H9 (cell line): Measurements from ENCODE around the gene ESRP2. TPM values are rescaled to one million over a fixed set of nuclear protein-coding genes. Genes with fewer than 3 reads are reported as not detected.

Experiments
- DNase-seq: peaks from one replicate; pipeline ENCODE4 v3.0.0-alpha.2; 2017
- H2AFZ ChIP-seq: one replicate; pipeline ENCODE4 v1.6.1; 2013; ENCODE audit warnings: mild to moderate bottlenecking, low read length, control low read depth, moderate library complexity
- H2AK5ac ChIP-seq: 2 replicates; pipeline ENCODE4 v1.6.1; 2013; ENCODE audit warnings: low read length, control low read depth, mixed read lengths; ENCODE audit not compliant: insufficient read length
- H2BK120ac ChIP-seq: one replicate; pipeline ENCODE4 v1.6.1; 2013; ENCODE audit warnings: low read depth, mild to moderate bottlenecking, low read length, control low read depth, inconsistent platforms; ENCODE audit not compliant: poor library complexity, severe bottlenecking
- H2BK12ac ChIP-seq: 2 replicates; pipeline ENCODE4 v1.6.1; 2013; ENCODE audit warnings: low read length, control low read depth, mixed read lengths, low read depth; ENCODE audit not compliant: insufficient read length
- H2BK15ac ChIP-seq: 2 replicates; pipeline ENCODE4 v1.6.1; 2013; ENCODE audit warnings: low read depth, low read length, control low read depth
- H2BK20ac ChIP-seq: one replicate; pipeline ENCODE4 v1.6.1; 2013; ENCODE audit warnings: low read depth, mild to moderate bottlenecking, low read length, control low read depth, inconsistent platforms; ENCODE audit not compliant: poor library complexity, severe bottlenecking
- H2BK5ac ChIP-seq: 2 replicates; pipeline ENCODE4 v1.6.1; 2013; ENCODE audit warnings: low read length, control low read depth, mixed read lengths; ENCODE audit not compliant: insufficient read length
- H3K14ac ChIP-seq: 2 replicates; pipeline ENCODE4 v1.6.1; 2013; ENCODE audit warnings: low read length, control low read depth; ENCODE audit not compliant: insufficient read depth
- H3K18ac ChIP-seq: 2 replicates; pipeline ENCODE4 v1.6.1; 2013; ENCODE audit warnings: low read depth, mild to moderate bottlenecking, mixed read lengths, low read length, control low read depth; ENCODE audit not compliant: insufficient read length
- H3K23ac ChIP-seq: 2 replicates; pipeline ENCODE4 v1.6.1; 2013; ENCODE audit warnings: low read length, control low read depth, mixed read lengths, low read depth; ENCODE audit not compliant: insufficient read length
- H3K23me2 ChIP-seq: 2 replicates; pipeline ENCODE4 v1.6.1; 2013; ENCODE audit warnings: low read depth, mild to moderate bottlenecking, mixed read lengths, low read length, control low read depth; ENCODE audit not compliant: insufficient read length, poor library complexity, severe bottlenecking
- H3K27ac ChIP-seq: 2 replicates; pipeline ENCODE4 v1.5.1; 2013; ENCODE audit warnings: low read length, control low read depth, mixed read lengths, low read depth; ENCODE audit not compliant: insufficient read length
- H3K27me3 ChIP-seq: 2 replicates; pipeline ENCODE4 v1.6.1; 2013; ENCODE audit warnings: low read length, control low read depth, inconsistent platforms; ENCODE audit not compliant: insufficient read depth
- H3K4ac ChIP-seq: 2 replicates; pipeline ENCODE4 v1.6.1; 2013; ENCODE audit warnings: low read depth, mild to moderate bottlenecking, control low read depth, inconsistent platforms, low read length, moderate library complexity
- H3K4me1 ChIP-seq: 2 replicates; pipeline ENCODE4 v1.6.1; 2013; ENCODE audit warnings: low read length, control low read depth, inconsistent platforms; ENCODE audit not compliant: insufficient read depth
- H3K4me2 ChIP-seq: 2 replicates; pipeline ENCODE4 v1.6.1; 2013; ENCODE audit warnings: low read length, control low read depth, mixed read lengths; ENCODE audit not compliant: insufficient read length, insufficient read depth
- H3K56ac ChIP-seq: 2 replicates; pipeline ENCODE4 v1.6.1; 2013; ENCODE audit warnings: low read depth, mild to moderate bottlenecking, mixed read lengths, low read length, control low read depth; ENCODE audit not compliant: insufficient read length
- H3K79me1 ChIP-seq: 2 replicates; pipeline ENCODE4 v1.6.1; 2013; ENCODE audit warnings: low read depth, mild to moderate bottlenecking, moderate library complexity, low read length, control low read depth, inconsistent platforms; ENCODE audit not compliant: insufficient read depth, poor library complexity, severe bottlenecking
- H3K79me2 ChIP-seq: 2 replicates; pipeline ENCODE4 v1.6.1; 2013; ENCODE audit warnings: low read length, control low read depth, inconsistent platforms; ENCODE audit not compliant: insufficient read depth
- H3K9ac ChIP-seq: 2 replicates; pipeline ENCODE4 v1.6.1; 2013; ENCODE audit warnings: low read length, control low read depth, mixed read lengths; ENCODE audit not compliant: insufficient read length; ENCODE audit errors: extremely low read depth
- H3K9me3 ChIP-seq: one replicate; pipeline ENCODE4 v1.6.1; 2013; ENCODE audit warnings: low read depth, low read length, inconsistent platforms; ENCODE audit not compliant: control insufficient read depth
- H3T11ph ChIP-seq: one replicate; pipeline ENCODE4 v1.6.1; 2013; ENCODE audit warnings: mild to moderate bottlenecking, low read length, control low read depth, inconsistent platforms
- H4K20me1 ChIP-seq: one replicate; pipeline ENCODE4 v1.6.1; 2013; ENCODE audit not compliant: control insufficient read depth, insufficient read length, insufficient read depth
- H4K5ac ChIP-seq: 2 replicates; pipeline ENCODE4 v1.6.1; 2013; ENCODE audit warnings: low read depth, mild to moderate bottlenecking, mixed read lengths, low read length, control low read depth; ENCODE audit not compliant: insufficient read length
- H4K8ac ChIP-seq: replicated peaks from 2 replicates; pipeline ENCODE4 v1.6.1; 2013; ENCODE audit warnings: low read length, control low read depth, mixed read lengths, low read depth; ENCODE audit not compliant: insufficient read length
- H4K91ac ChIP-seq: 2 replicates; pipeline ENCODE4 v1.6.1; 2013; ENCODE audit warnings: low read depth, mild to moderate bottlenecking, moderate library complexity, mixed read lengths, low read length, control low read depth; ENCODE audit not compliant: insufficient read length
- H3K27ac Mint-ChIP-seq, 3 experiments: 2 replicates in 2 of 3; 3 replicates in 1 of 3; pipeline ENCODE4 v1.8.0; 2020 to 2021; ENCODE audit warnings: mixed read lengths in 3 of 3, mild to moderate bottlenecking in 1 of 3, moderate library complexity in 1 of 3
- H3K27me3 Mint-ChIP-seq: 2 replicates; pipeline ENCODE4 v1.8.0; 2021; ENCODE audit warnings: low read depth, mild to moderate bottlenecking, moderate library complexity, mixed read lengths
- H3K36me3 Mint-ChIP-seq, 3 experiments: 2 replicates in 2 of 3; 3 replicates in 1 of 3; pipeline ENCODE4 v1.8.0; 2020 to 2021; ENCODE audit warnings: low read depth in 3 of 3, mixed read lengths in 3 of 3; ENCODE audit not compliant: insufficient read depth in 1 of 3
- H3K4me1 Mint-ChIP-seq, 2 experiments: 2 replicates each; pipeline ENCODE4 v1.8.0; 2020; ENCODE audit warnings: mixed read lengths in 2 of 2
- H3K4me3 Mint-ChIP-seq, 2 experiments: 2 replicates in 1 of 2; 3 replicates in 1 of 2; pipeline ENCODE4 v1.8.0; 2020 to 2021; ENCODE audit warnings: mild to moderate bottlenecking in 2 of 2, mixed read lengths in 2 of 2, moderate library complexity in 1 of 2
- H3K9me3 Mint-ChIP-seq, 2 experiments: 2 replicates in 1 of 2; 3 replicates in 1 of 2; pipeline ENCODE4 v1.8.0; 2020; ENCODE audit warnings: mild to moderate bottlenecking in 2 of 2, mixed read lengths in 2 of 2, moderate library complexity in 1 of 2
- CTCF ChIP-seq: fragments of 200-600 bp; sonication (generic); conservative IDR thresholded peaks from 3 replicates; pipeline ENCODE4 v1.8.0; 2021; ENCODE audit warnings: antibody characterized with exemption, mild to moderate bottlenecking
- WGBS: extraction: QIAGEN DNeasy Blood & Tissue Kit; methylation state at CpG from one replicate; pipeline ENCODE4 v1.1.7; 2013; ENCODE audit warnings: missing lambda C conversion rate, low lambda C conversion rate, mixed read lengths; ENCODE audit not compliant: insufficient read length; ENCODE audit errors: extremely low coverage; 5-methylcytosine and 5-hydroxymethylcytosine counted together
- total RNA-seq: library from RNA; stranded (reverse); gene quantifications from 2 replicates; pipeline ENCODE4 v1.2.1, GENCODE V29; 2021

ESRP2 gene
- total RNA-seq, 1 experiment from 2014 or later, result 59.5 TPM

GRCh38 chr16:68242926-68243858, 7.3 kb upstream of the ESRP2 start:
- Mint-ChIP-seq H3K4me3 (peak overlapping the region in 1 of 2 experiments; percentile 88; a peak in 3 of 5 replicates), H3K27ac (no peak overlapping the region), H3K36me3 (no peaks in the 10 kb centered on the region), H3K9me3 (no peaks in the 10 kb centered on the region; a peak in 1 of 5 replicates), H3K27me3 (peaks cover 22% of the 10 kb centered on the region), H3K4me1 (peaks cover 21 to 23% of the 10 kb centered on the region in 2 experiments)
- no peak overlapping the region for H3K4ac ChIP-seq
- no peaks in the 10 kb centered on the region for H3K9me3 ChIP-seq
- H2BK12ac ChIP-seq, result no peak overlapping the region
- no peak overlapping the region for H2BK20ac ChIP-seq
- no peak overlapping the region for H2AK5ac ChIP-seq
- H3K23me2 ChIP-seq, result peaks cover 16% of the 10 kb centered on the region
- no peaks in the 10 kb centered on the region for H4K20me1 ChIP-seq
- H2BK15ac ChIP-seq, result no peak overlapping the region
- H4K5ac ChIP-seq, result no peak overlapping the region
- H3K4me1 ChIP-seq, result no peaks in the 10 kb centered on the region
- H3K56ac ChIP-seq, result no peak overlapping the region
- no peak overlapping the region for H3K4me2 ChIP-seq
- no peak overlapping the region for H3K14ac ChIP-seq
- H3K9ac ChIP-seq, result no peak overlapping the region
- H2BK5ac ChIP-seq, result no peak overlapping the region
- no peak overlapping the region for H3K18ac ChIP-seq
- no peak overlapping the region for H4K8ac ChIP-seq
- H3K27me3 ChIP-seq, result no peaks in the 10 kb centered on the region; the same call in 1 of the 2 replicates
- TF ChIP-seq CTCF, result no peak
- H3K23ac ChIP-seq, result no peak overlapping the region
- DNase-seq, result no peak
- no peaks in the 10 kb centered on the region for H3K79me1 ChIP-seq
- no peak overlapping the region for H4K91ac ChIP-seq
- no CpG with 5 or more reads among the region's 9 CpGs for WGBS
- no peak overlapping the region for H2BK120ac ChIP-seq
- no peak overlapping the region for H3K27ac ChIP-seq
- H3K79me2 ChIP-seq, result no peaks in the 10 kb centered on the region
- no peak overlapping the region for H3T11ph ChIP-seq
- no peak overlapping the region for H2AFZ ChIP-seq
